CD8-positive, alpha-beta memory T cell (primary cell): Measurements from ENCODE around the gene HSD3B2. TPM values are rescaled to one million over a fixed set of nuclear protein-coding genes. Genes with fewer than 3 reads are reported as not detected.

Source experiments
- CTCF ChIA-PET: fragments of 350-600 bp; sonication (Branson Sonifier 250); formaldehyde crosslinking; loops from one replicate; lab custom pipeline; 2021; ENCODE audit warnings: antibody characterized with exemption; lab: Charles Lee
- POLR2A ChIA-PET: fragments of 350-600 bp; sonication (Branson Sonifier 250); formaldehyde crosslinking; loops from one replicate; lab custom pipeline; 2021; ENCODE audit warnings: antibody characterized with exemption; lab: Charles Lee
- DNase-seq, 5 donors: peaks; one replicate each; pipeline versions ENCODE4 v3.0.0 to v3.0.0-alpha.2; 2020 to 2022; ENCODE audit warnings: mixed read lengths in 1 of 5
- H3K27ac ChIP-seq: one replicate; pipeline ENCODE4 v1.7.0; 2013; ENCODE audit warnings: low read depth, mild to moderate bottlenecking, low read length, moderate library complexity
- H3K27me3 ChIP-seq: 2 replicates; pipeline ENCODE4 v1.7.0; 2013; ENCODE audit warnings: low read length, mild to moderate bottlenecking; ENCODE audit not compliant: insufficient read depth, poor library complexity, severe bottlenecking
- H3K36me3 ChIP-seq: 2 replicates; pipeline ENCODE4 v1.7.0; 2013; ENCODE audit warnings: mild to moderate bottlenecking, low read length, moderate library complexity; ENCODE audit not compliant: insufficient read depth
- H3K4me1 ChIP-seq: 2 replicates; pipeline ENCODE4 v1.7.0; 2013; ENCODE audit warnings: mild to moderate bottlenecking, low read length, moderate library complexity; ENCODE audit not compliant: insufficient read depth
- H3K4me3 ChIP-seq: 2 replicates; pipeline ENCODE4 v1.7.0; 2013; ENCODE audit warnings: mild to moderate bottlenecking, low read length
- H3K9me3 ChIP-seq: 2 replicates; pipeline ENCODE4 v1.7.0; 2013; ENCODE audit warnings: mild to moderate bottlenecking, low read length
- H3K27ac Mint-ChIP-seq, 8 donors: one replicate each; pipeline ENCODE4 v1.8.0; 2020 to 2021; ENCODE audit warnings: mixed read lengths in 8 of 8, mild to moderate bottlenecking in 6 of 8, inconsistent platforms in 3 of 8, moderate library complexity in 3 of 8
- H3K27me3 Mint-ChIP-seq, 2 donors: one replicate each; pipeline ENCODE4 v1.8.0; 2020 to 2021; ENCODE audit warnings: mixed read lengths in 2 of 2, mild to moderate bottlenecking in 1 of 2, moderate library complexity in 1 of 2
- H3K36me3 Mint-ChIP-seq, 3 donors: one replicate each; pipeline ENCODE4 v1.8.0; 2020 to 2021; ENCODE audit warnings: mixed read lengths in 3 of 3, inconsistent platforms in 1 of 3, mild to moderate bottlenecking in 1 of 3
- H3K4me1 Mint-ChIP-seq, 3 donors: one replicate each; pipeline ENCODE4 v1.8.0; 2020 to 2021; ENCODE audit warnings: mixed read lengths in 3 of 3, inconsistent platforms in 1 of 3, mild to moderate bottlenecking in 1 of 3
- H3K4me3 Mint-ChIP-seq, 7 donors: one replicate each; pipeline ENCODE4 v1.8.0; 2020 to 2021; ENCODE audit warnings: mixed read lengths in 7 of 7, mild to moderate bottlenecking in 6 of 7, moderate library complexity in 4 of 7, inconsistent platforms in 2 of 7
- H3K9me3 Mint-ChIP-seq, 5 donors: one replicate each; pipeline ENCODE4 v1.8.0; 2020 to 2022; ENCODE audit warnings: mixed read lengths in 5 of 5, mild to moderate bottlenecking in 3 of 5, moderate library complexity in 2 of 5, inconsistent platforms in 1 of 5
- polyA plus RNA-seq: library from polyadenylated mRNA; unstranded; fragments of 300-500 nt; fragmentation: Illumina TruSeq; gene quantifications from one replicate; pipeline ENCODE4 v1.2.3, GENCODE V29; 2021
- total RNA-seq, 2 experiments: library from RNA; stranded (reverse); gene quantifications; one replicate each; pipeline ENCODE4 v1.2.3, GENCODE V29; 2021

The HSD3B2 gene
- total and polyA plus RNA-seq, 3 experiments from 2014 or later: not detected

DNA sequence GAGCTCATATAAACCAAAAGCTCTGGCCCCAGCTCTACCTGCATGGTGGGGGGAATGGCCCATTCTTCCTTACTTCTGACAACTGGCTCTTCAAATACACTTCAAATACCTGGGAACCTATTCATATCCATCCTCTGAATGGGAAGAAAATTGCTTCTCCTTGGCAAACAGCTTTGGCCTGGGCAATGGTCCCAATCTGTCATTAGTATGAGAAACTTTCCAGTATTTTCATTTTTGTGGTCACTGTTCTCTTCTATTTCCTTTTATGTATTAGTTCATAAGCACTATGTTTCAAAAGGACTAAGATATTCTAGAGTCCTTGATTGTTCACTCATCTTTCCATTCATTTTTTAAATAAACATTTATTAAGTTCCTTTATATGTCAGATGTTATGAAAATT lies 5.2 kb upstream of the HSD3B2 start:
- Mint-ChIP-seq H3K36me3 (no peaks in the 10 kb centered on the region), H3K4me1 (no peaks in the 10 kb centered on the region), H3K9me3 (peaks cover 3 to 12% (median 8%) of the 10 kb centered on the region in 5 donors), H3K4me3 (no peak overlapping the region), H3K27me3 (peaks cover 3 to 18% of the 10 kb centered on the region in 2 donors), H3K27ac (no peak overlapping the region)
- Histone ChIP-seq H3K4me3 (no peak overlapping the region), H3K9me3 (no peaks in the 10 kb centered on the region), H3K27me3 (no peaks in the 10 kb centered on the region), H3K27ac (no peak overlapping the region), H3K36me3 (no peaks in the 10 kb centered on the region), H3K4me1 (no peaks in the 10 kb centered on the region)
- DNase-seq: no peak
- ChIA-PET CTCF (no interaction called here), POLR2A (no interaction called here)

DNA sequence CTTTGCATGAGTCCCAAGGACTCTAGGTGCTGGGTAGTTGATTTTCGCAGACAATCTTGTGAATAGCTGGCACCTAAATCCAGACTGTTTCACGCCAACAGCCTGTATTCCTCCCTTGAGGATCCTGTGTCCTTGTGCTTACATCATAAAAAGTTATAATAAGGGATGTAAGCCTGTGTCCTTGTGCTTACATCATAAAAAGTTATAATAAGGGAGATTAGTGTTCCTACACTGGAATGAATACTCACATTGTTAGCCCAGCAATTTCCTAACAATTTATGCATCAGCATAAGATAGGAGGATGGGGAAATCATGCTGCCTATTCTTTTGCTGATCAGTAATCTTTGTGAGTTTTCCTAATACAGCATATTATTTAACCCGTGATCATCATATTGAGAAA lies 4.0 kb upstream of the HSD3B2 start:
- Mint-ChIP-seq H3K9me3 (peaks cover under 1 to 10% (median 8%) of the 10 kb centered on the region in 5 donors), H3K4me3 (no peak overlapping the region), H3K36me3 (no peaks in the 10 kb centered on the region), H3K27ac (no peak overlapping the region), H3K27me3 (peaks cover 4 to 14% of the 10 kb centered on the region in 2 donors), H3K4me1 (no peaks in the 10 kb centered on the region)
- ChIA-PET CTCF (no interaction called here), POLR2A (no interaction called here)
- Histone ChIP-seq H3K4me3 (no peak overlapping the region), H3K27ac (no peak overlapping the region), H3K27me3 (no peaks in the 10 kb centered on the region), H3K4me1 (no peaks in the 10 kb centered on the region), H3K9me3 (no peaks in the 10 kb centered on the region), H3K36me3 (no peaks in the 10 kb centered on the region)
- DNase-seq: no peak

DNA sequence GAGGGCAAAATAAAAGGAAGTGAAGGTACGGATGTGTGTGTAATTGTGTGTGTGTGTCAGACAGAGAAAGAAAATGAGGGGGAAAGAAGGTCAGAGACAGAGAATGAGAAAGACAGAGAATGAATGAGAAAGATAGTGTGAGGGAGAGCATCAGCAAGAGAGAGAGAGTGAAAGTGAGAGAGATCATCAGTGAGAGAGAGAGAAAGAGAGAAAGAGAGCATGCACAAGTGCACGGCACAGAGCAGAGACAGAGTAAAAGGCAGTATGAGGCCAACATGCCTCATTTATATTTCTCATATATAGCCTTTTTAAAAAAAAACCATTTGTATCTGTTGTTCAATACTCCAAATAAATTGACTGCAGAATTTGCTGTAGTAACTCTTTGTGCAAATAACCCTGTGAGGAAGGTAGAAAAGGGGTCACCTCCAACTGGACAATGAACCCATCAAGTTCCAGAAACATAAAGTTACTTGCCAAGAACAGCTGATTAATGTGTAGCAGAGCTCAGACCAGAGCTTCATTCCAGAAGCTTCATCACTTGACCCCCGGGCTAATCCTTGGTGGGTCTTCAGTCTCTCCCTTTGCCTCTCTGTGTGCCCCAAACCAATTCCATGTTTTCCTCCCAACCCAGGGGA lies 1.2 kb downstream of the HSD3B2 start:
- no peak overlapping the region for H3K27ac ChIP-seq
- H3K27me3 Mint-ChIP-seq: peaks cover 5% of the 10 kb centered on the region in 2 donors
- CTCF ChIA-PET: no interaction called here
- no peaks in the 10 kb centered on the region for H3K9me3 ChIP-seq
- H3K36me3 ChIP-seq: no peaks in the 10 kb centered on the region
- H3K9me3 Mint-ChIP-seq: no peaks in the 10 kb centered on the region
- H3K36me3 Mint-ChIP-seq: no peaks in the 10 kb centered on the region
- POLR2A ChIA-PET: no interaction called here
- no peak overlapping the region for H3K4me3 ChIP-seq
- H3K4me1 Mint-ChIP-seq: no peaks in the 10 kb centered on the region
- no peak overlapping the region for H3K27ac Mint-ChIP-seq
- no peak overlapping the region for H3K4me3 Mint-ChIP-seq
- H3K27me3 ChIP-seq: no peaks in the 10 kb centered on the region
- no peak for DNase-seq
- no peaks in the 10 kb centered on the region for H3K4me1 ChIP-seq

DNA sequence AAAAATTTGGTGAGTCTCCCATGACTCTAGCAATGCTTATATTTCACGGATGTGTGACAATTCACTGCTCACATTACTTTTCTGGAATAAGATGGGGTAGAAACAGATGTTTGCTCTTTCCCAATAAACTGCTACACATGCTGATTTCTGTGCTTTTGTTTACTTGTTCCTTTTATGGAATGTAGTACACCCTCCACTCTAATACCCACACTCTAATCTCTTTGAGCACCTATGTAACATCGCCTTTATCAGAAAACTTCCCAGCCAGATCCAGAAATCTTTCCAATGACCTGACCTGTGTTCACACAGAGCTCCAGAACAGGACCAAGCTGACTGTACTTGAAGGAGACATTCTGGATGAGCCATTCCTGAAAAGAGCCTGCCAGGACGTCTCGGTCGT lies 4.2 kb downstream of the HSD3B2 start:
- H3K4me1 Mint-ChIP-seq: no peaks in the 10 kb centered on the region
- H3K4me3 Mint-ChIP-seq: no peak overlapping the region
- Histone ChIP-seq H3K4me3 (no peak overlapping the region), H3K36me3 (no peaks in the 10 kb centered on the region), H3K9me3 (no peaks in the 10 kb centered on the region), H3K4me1 (no peaks in the 10 kb centered on the region), H3K27ac (no peak overlapping the region), H3K27me3 (no peaks in the 10 kb centered on the region)
- peaks cover 5% of the 10 kb centered on the region in 2 donors for H3K27me3 Mint-ChIP-seq
- DNase-seq: no peak
- no peaks in the 10 kb centered on the region for H3K36me3 Mint-ChIP-seq
- H3K27ac Mint-ChIP-seq: no peak overlapping the region
- peaks cover 0 to 3% (median 0%) of the 10 kb centered on the region in 5 donors for H3K9me3 Mint-ChIP-seq
- ChIA-PET POLR2A (no interaction called here), CTCF (no interaction called here)

DNA sequence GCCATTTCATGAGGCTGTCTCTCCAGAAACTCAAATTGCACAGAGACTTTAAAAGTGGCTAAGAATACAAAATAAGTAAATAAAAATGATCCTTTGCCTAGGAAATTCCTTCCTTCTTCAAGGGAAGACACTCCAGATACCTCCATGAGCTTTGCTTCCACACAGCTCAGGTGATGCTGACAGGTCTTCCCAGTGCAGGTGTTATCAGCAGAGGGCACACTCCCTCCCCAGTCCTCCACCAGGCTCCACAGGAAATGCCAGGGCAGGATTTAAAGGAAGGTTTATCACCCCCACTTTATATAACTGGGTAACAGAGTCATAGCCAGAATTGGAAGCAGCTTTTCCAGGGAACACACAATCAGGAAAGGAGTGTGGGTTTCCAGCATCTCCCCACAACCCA lies 5.7 kb downstream of the HSD3B2 start:
- no peaks in the 10 kb centered on the region for H3K27me3 ChIP-seq
- H3K36me3 Mint-ChIP-seq: no peaks in the 10 kb centered on the region
- H3K4me1 Mint-ChIP-seq: no peaks in the 10 kb centered on the region
- no peaks in the 10 kb centered on the region for H3K9me3 ChIP-seq
- peaks cover 5 to 8% of the 10 kb centered on the region in 2 donors for H3K27me3 Mint-ChIP-seq
- ChIA-PET POLR2A (no interaction called here), CTCF (no interaction called here)
- H3K9me3 Mint-ChIP-seq: peaks cover 0 to 3% (median 0%) of the 10 kb centered on the region in 5 donors
- no peaks in the 10 kb centered on the region for H3K36me3 ChIP-seq
- no peak overlapping the region for H3K4me3 Mint-ChIP-seq
- no peaks in the 10 kb centered on the region for H3K4me1 ChIP-seq
- no peak overlapping the region for H3K27ac Mint-ChIP-seq
- no peak overlapping the region for H3K4me3 ChIP-seq
- no peak overlapping the region for H3K27ac ChIP-seq
- no peak for DNase-seq

DNA sequence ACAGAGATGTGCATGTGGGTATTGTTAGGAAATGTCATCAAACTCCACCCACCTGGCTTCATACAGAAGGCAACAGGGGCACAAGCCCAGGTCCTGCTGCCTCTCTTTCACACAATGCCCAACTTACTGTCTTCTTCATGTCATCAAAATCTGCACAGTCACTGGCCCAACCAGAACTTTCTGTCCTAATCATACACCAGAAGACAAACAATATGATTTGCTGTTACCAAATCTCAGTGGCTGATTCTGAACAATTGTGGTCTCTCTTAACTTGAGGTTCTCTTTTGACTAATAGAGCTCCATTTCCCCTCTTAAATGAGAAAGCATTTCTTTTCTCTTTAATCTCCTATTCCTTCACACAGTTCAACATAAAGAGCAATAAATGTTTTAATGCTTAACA lies 7.7 kb downstream of the HSD3B2 start:
- POLR2A ChIA-PET: no interaction called here
- peaks cover 0 to 3% (median 0%) of the 10 kb centered on the region in 5 donors for H3K9me3 Mint-ChIP-seq

DNA sequence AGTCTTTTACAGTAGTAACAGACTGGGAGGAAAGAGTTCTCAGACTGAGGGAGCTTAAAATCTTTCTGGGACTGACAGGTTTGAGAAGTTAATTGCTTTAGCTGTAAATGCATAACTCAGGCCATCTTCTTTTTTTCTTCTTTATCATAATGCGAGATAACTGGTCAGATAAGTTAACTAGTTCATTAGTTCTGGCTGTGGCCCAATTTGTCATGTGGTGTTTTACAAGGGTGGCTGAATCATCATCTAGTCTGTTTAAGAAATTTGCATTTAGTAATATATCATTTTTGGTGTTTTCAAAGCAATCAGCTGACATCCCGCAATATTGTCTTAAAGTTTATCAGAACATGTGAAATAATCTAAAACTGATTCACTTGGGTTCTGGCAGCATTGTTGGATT lies 14.0 kb downstream of the HSD3B2 start:
- H3K4me1 ChIP-seq: no peaks in the 10 kb centered on the region
- no peaks in the 10 kb centered on the region for H3K36me3 Mint-ChIP-seq
- no peaks in the 10 kb centered on the region for H3K27me3 ChIP-seq
- ChIA-PET CTCF (no interaction called here), POLR2A (no interaction called here)
- peaks cover 7 to 24% of the 10 kb centered on the region in 2 donors for H3K27me3 Mint-ChIP-seq
- no peaks in the 10 kb centered on the region for H3K9me3 Mint-ChIP-seq
- no peak overlapping the region for H3K4me3 Mint-ChIP-seq
- DNase-seq: no peak
- no peaks in the 10 kb centered on the region for H3K4me1 Mint-ChIP-seq
- no peaks in the 10 kb centered on the region for H3K36me3 ChIP-seq
- H3K27ac Mint-ChIP-seq: no peak overlapping the region
- no peaks in the 10 kb centered on the region for H3K9me3 ChIP-seq
- H3K27ac ChIP-seq: no peak overlapping the region
- no peak overlapping the region for H3K4me3 ChIP-seq

More for the DNA sequence above, 7.7 kb downstream of the HSD3B2 start:
- no peak overlapping the region for H3K27ac Mint-ChIP-seq
- Histone ChIP-seq H3K27ac (no peak overlapping the region), H3K27me3 (no peaks in the 10 kb centered on the region), H3K4me3 (no peak overlapping the region), H3K9me3 (no peaks in the 10 kb centered on the region), H3K4me1 (no peaks in the 10 kb centered on the region), H3K36me3 (no peaks in the 10 kb centered on the region)
- peaks cover 5 to 7% of the 10 kb centered on the region in 2 donors for H3K27me3 Mint-ChIP-seq
- H3K4me3 Mint-ChIP-seq: no peak overlapping the region
- no peaks in the 10 kb centered on the region for H3K4me1 Mint-ChIP-seq
- no peak for DNase-seq
- no peaks in the 10 kb centered on the region for H3K36me3 Mint-ChIP-seq
- CTCF ChIA-PET: no interaction called here

DNA sequence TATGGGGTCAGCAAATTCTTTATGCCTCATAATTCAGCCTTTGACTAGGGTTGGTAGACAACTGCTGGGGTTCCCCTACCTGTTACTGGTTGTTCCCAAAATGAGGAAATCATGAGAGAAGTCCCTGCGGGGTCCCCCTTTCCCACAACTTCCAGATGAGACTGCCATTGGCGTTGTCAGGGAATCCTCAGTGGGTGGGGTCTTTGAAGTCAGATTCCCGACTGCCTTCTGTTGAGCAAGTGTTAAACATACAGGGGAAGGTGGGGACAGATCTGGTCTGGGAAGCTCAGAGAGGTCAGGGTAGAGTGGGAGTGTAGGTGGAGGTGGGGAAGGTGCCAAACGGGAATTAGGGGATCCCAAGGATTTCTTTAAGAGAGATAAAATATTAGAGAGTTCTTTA lies 14.7 kb downstream of the HSD3B2 start:
- H3K9me3 ChIP-seq: no peaks in the 10 kb centered on the region
- H3K27ac ChIP-seq: no peak overlapping the region
- no peaks in the 10 kb centered on the region for H3K36me3 ChIP-seq
- no peak overlapping the region for H3K4me3 ChIP-seq
- Mint-ChIP-seq H3K27ac (no peak overlapping the region), H3K27me3 (peaks cover 7 to 24% of the 10 kb centered on the region in 2 donors), H3K4me3 (no peak overlapping the region), H3K4me1 (no peaks in the 10 kb centered on the region), H3K36me3 (no peaks in the 10 kb centered on the region), H3K9me3 (no peaks in the 10 kb centered on the region)
- H3K4me1 ChIP-seq: no peaks in the 10 kb centered on the region
- no peak for DNase-seq
- ChIA-PET CTCF (no interaction called here), POLR2A (no interaction called here)
- no peaks in the 10 kb centered on the region for H3K27me3 ChIP-seq
